Hematopoietic multipotent progenitor cell treated with erythropoietin and hydrocortisone succinate and interleukin-3 and kit ligand, for 6 days (in vitro differentiated cells): ENCODE measurements around the gene FOLR2.
"Not testable (repeated sequence)": the region's sequence is repeated elsewhere in the genome, so short reads cannot be mapped to it uniquely, and the experiment has no call there.

Experiments
- DNase-seq: peaks from one replicate; pipeline ENCODE4 v3.0.0-alpha.2; 2015

Gene FOLR2

DNA sequence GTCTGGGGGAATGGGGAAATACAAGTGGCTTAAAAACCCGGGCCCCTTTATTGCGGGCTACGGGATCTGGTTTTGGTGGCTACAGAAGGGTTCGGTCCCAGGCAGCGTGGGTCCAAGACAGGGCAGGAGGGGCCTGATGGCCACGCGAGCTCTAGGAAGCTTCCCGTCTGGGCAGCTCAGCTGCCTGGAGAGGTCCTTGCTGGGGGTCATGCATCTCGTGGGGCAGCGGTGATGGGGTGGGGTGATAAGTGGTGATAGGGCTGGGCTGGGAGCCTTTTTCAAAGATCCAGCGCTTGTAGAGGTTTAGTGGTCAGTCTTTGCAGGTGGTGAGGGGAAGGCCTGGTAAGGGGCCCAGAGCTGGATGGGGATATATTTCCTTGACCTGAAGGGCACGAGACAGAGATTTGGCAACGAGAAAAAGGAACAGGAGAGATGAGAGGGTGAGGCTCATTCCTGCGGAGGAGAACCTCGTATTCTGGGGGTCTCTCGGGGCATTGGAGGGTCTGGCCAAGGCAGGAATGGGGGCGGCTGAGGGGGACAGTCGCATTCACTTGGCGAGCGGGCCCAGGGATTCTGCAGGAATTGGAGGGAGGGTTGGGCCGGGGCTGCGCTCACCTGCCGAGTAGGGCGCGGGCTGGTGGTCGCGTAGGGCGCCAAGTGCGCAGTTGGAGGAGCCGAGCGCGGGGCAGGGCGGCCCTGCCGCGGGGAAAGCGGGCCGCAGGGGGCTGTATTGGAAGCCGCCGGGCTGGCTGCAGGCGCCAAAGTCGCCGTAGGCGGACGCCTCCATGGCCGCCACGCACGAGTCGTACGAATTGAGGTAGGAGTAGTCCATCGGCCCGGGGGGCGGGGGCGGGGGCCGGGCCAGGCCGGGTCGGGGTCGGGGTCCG is 26.8 kb downstream of the FOLR2 start:
- DNase-seq: no peak

DNA sequence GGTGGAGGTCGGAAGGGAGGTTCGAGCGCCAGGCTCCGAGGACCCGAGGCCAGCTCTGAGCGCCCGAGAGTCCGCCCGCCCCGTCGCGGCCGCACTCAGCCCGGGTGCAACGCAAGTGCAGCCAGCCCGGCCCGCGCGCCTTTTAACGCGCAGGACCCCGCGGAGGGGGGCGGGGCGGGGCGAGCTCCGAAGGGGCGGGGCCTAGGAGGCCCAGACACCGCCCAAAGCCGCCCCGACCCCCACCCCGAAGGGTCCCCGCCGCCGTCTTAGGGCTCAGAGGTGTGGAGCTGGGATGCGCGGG is 27.4 kb downstream of the FOLR2 start, which contains the start of gene PHOX2A:
PHOX2A (minus strand) TSS at position 117 of the 301 bp plus-strand sequence. CDS start 172 bp downstream, outside the sequence.
- DNase-seq: no peak

DNA sequence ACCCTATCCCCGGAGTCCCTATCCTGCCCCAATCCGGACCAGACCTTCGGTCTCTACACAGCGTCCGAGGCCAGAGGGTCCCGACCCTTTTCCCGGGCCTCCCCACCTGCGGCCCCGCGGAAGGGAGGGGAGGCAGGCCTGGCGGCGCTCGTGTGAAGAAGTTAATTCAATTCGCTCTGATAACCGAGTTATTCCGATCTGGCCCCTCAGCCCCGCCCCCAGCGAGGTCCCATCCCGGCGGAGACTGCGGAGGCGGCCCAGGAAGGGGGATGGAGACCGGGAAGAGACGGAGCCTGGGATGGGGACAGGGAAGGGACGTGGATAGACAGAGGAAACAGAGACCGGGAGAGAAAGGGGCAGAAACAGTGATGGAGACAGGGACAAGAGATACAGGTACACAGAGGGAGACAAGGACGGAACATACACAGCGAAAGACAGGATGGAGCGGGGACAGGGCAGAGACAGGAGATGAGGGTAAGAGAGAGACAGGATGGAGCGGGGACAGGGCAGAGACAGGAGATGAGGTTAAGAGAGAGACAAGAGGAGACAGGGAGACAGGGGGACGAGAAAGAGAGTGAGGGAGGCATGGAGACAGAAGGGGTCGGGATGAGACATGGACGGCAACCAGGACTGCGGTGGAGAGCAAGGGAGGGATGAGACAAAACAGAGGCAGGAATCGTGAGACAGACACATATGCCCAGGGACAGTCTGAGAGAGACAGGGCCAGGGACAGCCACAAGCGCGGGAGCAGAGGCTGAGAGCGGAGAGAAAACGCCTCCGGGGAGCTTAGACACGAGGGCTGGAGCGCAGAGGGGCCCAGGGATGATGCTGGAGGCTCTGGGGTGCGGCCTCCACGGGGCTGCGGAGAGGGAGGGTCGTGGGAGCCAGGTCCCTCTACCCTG is 28.0 kb downstream of the FOLR2 start:
- DNase-seq: no peak

DNA sequence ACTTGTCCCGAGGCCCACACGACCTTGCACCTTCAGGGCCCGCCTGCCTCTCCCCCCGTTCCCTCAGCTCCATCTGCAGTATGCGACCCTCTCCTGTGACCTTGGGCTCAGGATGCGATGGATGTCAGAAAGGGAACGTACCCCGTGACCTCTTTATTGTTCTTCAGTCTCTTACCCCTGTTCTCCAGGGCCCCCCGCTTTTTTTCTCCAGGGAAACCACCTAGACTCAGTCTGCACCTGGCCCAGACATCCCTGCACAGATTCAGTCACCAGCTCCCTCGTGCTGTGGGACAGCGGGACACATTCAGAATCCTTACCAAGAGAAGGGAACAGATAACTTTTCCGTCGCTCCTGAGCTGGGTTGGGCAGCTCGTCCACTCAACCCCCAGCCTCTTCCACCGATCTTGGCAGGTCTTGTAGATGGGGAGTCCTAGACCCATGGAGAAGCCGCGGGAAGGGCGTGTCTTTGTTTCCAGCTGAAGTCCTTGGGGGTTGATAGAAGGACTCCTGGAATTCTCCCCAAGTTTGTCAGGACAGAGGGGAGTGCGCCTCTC is 28.7 kb downstream of the FOLR2 start:
- DNase-seq: no peak

DNA sequence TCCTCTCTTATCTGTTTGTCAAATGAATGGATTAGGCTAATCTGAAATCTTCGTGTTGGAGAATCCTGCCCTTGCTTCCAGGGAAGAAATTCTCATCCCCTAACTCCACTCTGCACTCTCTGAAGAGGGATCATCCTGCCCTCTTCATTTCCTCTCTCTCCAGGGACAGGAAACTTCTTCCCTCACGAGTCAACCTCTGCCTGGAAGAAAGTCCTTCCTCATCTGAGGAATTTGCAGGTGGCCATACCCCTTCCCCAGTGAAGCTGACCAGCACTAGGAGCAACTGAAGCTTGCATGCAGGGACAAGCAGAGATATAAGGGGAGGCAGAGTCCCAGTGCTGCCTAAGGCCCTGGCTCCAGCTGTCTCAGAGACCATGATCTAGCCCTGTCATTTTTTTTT is 31.0 kb downstream of the FOLR2 start:
- DNase-seq: no peak

DNA sequence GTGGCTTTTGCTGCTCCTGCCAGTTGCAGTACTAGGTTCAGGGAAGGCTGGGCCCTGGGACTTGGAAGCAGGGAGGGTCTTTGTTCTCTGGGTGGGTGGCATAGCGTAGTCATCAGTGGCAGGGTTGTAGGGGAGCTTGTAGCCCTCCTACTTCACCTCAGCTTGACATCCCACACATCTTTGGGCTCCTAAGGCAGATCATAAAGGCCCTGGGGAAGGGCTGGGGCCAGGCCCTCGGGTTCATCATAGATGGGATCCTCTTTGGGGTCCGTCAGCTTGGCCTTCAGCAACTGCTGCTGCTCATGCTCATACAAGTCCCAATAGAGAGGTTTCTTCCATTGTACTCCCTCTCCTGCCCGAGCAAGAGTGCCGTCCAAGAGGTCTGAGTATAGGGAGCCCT is 33.4 kb downstream of the FOLR2 start:
- DNase-seq: no peak

DNA sequence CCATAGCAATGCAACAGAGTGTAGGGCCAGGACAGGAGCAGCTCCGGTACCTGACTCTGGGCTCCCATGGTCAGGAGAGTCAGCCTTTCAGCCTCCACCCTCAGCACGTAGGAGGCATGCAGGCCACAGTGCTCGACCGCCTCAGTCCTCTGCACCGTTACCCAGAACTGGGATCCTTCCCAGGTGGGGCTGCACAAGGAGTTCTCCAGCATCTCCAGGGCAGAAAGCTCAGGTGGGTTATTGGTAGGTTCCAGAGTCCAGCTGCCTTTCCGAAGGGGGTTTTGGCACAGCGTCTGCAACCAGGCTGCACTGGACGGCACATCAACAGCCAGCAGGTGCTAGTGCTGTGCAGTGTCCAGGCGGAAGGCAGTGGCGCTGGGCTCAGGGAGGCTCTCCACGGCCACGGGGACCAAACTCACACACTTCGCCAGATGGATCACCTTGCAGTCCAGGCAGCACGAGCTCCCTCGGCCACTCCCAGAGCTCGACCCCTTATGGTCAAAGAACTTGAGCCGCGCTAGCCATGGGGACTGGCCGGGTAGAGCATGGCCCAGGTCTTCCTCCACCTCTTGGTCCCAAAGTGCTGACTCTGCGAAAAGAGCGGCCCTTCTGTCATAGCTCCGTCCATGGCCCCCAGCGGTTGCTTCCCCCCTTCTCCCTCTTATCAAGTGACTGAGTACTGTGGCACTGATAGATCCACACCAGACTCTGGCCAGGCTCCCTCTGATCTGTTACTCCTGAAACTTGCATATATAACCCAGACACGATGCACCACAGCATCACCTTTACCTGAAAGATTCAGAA is 34.3 kb downstream of the FOLR2 start:
- DNase-seq: no peak

DNA sequence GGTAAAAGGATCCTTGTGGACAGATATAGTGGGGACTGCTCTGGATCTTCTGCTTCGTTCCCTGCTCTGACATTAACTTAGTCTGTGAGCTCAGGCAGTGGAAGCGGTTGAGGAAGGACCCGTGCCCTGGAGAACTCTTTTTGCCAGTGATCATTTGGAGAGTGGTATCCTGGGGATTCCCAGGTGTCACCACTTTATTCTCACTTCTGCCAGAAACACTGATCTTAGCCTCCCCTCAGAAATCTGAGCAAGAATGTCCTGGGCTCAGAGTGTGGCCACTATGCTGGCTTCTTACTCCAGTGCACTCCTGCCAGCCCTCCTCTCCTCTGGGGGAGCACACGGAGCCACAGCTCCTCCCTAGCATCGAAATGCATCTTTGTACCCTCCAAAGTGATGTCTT is 35.0 kb downstream of the FOLR2 start:
- no peak for DNase-seq

DNA sequence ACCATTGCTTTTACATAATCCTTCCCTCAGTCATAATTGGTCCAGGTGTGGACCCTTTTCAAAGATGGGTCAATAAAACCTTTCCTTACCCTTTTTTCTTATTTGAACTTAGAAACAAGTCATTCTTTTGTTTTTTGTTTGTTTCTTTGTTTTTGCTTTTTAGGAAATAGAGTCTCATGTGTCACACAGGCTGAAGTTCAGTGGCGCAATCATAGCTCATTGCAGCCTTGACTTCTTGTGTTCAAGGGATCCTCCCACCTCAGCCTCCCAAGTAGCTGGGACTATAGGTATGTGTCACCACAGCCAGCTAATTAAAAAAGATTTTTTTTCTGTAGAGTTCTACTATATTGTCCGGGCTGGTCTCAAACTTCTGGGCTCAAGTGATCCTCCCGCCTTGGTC is 36.8 kb downstream of the FOLR2 start:
- no peak for DNase-seq

DNA sequence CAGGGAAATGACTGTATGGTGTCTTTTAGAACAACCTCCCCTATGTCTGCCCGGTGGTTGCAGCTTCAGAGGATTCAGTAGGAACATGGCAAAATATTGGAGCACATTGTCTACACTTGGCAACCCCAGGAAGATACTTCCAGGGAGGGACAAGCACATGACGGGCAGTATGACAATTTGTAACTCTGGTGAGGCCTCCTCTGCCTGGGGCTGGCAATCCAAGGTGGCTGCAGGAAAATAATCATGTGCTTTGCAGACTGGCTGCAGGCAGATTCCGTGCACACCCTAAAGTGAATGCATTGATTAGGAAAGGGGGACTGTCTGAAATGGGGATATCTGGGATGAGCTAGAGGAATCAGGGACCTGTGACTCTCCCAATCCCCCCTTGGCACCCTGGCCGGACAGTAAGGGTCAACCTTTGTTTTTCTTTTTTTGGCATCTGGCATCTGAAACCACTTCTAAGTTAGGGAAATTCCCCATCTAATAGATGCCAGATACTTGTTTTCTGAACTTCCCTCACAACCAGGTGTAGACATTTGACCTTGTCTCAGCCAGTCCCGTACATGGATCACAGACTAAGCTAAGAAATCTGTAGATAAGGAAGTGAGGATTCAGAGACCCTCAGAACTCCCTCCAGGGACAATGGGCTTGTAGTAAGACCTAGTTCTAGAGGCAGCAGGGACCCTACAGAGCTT is 37.9 kb downstream of the FOLR2 start:
- DNase-seq: no peak

DNA sequence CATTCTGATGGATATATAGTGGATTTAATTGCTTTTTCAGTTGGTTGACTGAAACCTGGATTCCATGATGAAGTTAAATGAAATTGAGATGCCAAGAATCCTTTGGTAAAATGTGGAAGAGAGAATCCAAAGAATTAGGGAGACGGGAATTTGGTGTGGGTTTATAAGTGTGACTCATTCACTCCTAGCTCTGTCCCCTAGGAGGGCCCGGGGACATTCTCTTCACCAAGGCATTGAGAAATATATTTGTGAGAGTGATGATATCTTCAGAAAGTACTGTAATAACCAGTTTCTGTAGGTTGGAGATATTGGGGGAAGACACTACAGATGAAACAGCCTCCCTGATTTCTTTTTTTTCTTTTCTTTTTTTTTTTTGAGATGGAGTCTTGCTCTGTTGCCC is 41.0 kb downstream of the FOLR2 start:
- DNase-seq: no peak

DNA sequence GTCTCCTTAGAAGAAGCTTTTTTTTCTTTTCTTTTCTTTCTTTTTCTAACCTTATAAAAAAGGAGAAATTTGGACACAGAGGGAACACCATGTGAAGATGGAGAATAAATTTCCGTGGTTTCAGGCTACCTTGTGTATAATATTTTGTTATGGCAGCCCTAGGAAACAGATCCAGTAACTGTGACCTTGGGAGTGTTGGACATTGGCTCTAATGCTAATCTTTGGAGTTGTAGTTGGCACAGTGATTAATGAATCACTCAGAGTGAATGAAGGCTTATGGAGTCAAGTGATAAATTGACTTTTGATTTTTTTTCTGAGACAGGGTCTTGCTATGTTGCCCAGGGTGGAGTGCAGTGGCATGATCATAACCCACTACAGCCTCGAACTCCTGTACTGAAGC is 42.9 kb downstream of the FOLR2 start:
- DNase-seq: no peak

DNA sequence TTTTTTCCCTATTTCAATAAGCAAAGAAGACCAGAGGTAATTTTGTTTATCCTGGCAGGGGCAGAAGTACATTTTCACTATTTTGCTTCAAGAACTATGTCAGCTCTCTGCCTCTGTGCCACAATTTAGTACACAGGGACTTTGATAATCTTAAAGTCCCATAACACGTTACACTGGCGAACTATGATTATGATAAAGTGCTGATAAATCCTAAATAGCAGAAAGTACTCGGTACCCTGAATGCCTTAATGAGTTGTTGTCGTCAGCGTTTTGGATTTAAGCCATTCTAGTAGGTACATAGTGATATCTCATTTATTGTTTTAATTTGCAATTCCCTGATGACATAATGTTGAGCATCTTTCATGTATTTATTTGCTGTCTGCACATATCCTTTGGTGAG is 44.0 kb downstream of the FOLR2 start:
- DNase-seq: no peak

DNA sequence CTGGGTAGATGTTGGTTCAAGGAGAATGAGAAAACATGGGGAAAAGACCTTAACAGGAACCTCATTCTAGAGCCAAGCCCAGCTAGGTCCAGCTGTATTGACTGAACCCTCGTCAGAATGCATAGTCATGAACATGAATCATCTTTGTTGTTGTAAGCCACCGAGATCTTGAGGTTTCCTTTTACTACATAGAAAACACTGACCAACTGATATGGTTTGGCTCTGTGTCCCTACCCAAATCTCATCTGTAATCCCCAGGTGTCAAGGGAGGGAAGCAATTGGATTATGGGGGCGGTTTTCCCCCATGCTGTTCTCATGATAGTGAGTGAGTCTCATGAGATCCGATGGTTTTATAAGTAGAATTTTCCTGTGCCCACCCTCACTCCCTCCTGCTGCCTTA is 46.8 kb downstream of the FOLR2 start:
- peak; percentile 46 for DNase-seq

DNA sequence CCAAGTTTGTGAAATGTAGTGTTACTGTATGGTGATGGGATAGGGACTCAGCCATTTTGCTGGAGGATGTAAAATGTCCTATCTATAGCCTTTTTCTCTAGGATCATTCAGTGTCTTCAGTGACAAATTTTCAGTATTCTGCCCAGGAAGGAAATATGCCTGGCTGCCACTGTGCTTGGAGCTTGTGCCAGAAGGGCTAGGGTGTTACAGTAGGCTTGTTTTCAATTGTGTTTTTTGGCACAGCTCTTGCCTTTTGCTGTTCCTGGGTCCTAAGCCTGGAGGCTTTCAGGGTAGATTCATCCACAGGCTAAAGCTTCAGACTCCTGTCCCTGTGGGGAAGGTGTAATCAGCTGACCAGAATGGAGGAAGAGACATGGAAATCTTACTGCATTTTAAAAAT is 49.4 kb downstream of the FOLR2 start:
- DNase-seq: no peak

DNA sequence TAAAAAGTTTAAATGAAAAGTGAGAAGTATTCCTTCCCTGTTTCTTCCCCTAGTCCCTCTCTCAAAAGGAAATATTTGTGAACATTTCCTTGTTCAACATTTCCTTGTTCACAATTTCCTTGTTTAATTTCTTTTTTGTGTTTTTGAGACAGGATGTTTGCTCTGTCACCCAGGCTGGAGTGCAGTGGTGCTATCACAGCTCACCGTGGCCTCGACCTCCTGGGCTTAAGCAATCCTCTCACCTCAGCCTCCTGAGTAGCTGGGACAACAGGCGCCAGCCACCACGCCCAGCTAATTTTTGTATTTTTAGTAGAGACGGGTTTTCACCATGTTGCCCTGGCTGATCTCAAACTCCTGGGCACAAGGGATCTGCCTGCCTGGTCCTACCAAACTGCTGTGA is 50.4 kb downstream of the FOLR2 start:
- not testable (repeated sequence) for DNase-seq

DNA sequence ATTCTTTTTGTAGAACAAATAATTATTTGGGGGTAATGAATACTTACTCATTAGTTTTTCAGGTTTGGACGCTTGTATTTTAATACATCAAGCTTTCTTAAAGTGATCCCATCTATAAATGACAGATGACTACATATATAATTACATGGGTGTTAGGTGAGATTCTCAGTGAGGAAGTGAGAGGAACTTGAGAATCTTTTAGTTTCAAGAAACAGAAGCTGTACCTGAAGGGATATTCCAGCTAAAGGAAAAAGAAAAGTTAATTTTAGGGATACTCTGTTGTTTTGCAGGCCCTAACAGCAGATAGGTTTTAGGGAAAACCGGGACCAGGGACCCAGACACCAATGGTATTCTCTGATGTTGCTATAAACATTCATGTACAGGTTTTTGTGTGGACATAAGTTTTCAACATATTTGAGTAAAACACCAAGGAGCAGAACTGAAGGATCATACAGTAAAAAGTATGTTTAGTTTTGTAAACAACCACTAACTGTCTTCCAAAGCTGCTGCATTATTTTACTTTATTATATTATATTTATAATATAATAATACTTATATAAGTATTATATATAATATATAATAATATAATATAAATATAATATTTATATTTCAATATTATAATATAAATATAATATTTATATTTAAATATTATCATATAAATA is 51.5 kb downstream of the FOLR2 start:
- no peak for DNase-seq
